Right atrium auricular region (tissue), 2 donors: ENCODE measurements around the gene S1PR5. TPM values are rescaled to one million over a fixed set of nuclear protein-coding genes. Genes with fewer than 3 reads are reported as not detected.

Experiments
- DNase-seq: peaks from one replicate; pipeline ENCODE4 v3.0.0-alpha.2; 2019; ENCODE audit warnings: low spot score
- H3K27ac ChIP-seq, 2 donors: fragments of 200-600 bp; sonication (generic); 1 replicate in 1 of 2; 2 replicates in 1 of 2; pipeline ENCODE4 v1.5.1; 2016 to 2019
- H3K27me3 ChIP-seq, 2 donors: fragments of 200-600 bp; sonication (generic); one replicate each; pipeline versions ENCODE4 v1.5.1 to v1.6.0; 2017 to 2019
- H3K36me3 ChIP-seq: fragments of 200-600 bp; sonication (generic); one replicate; pipeline ENCODE4 v1.5.1; 2016
- H3K4me1 ChIP-seq, 2 donors: fragments of 200-600 bp; sonication (generic); one replicate each; pipeline versions ENCODE4 v1.5.1 to v1.6.0; 2017 to 2019
- H3K4me3 ChIP-seq, 2 donors: fragments of 200-600 bp; sonication (generic); 1 replicate in 1 of 2; 2 replicates in 1 of 2; pipeline ENCODE4 v1.5.1; 2017 to 2019; ENCODE audit warnings: mild to moderate bottlenecking in 1 of 2, moderate library complexity in 1 of 2
- H3K9me3 ChIP-seq, 2 donors: fragments of 200-600 bp; sonication (generic); one replicate each; pipeline ENCODE4 v1.5.1; 2019
- CTCF ChIP-seq, 2 donors: fragments of 200-600 bp; sonication (generic); IDR thresholded peaks; one replicate each; pipeline ENCODE4 v1.5.1; 2019; ENCODE audit warnings: antibody characterized with exemption in 2 of 2
- total RNA-seq, 2 donors: library from RNA; depleted of rRNA; stranded (reverse); fragments of >200 nt; gene quantifications; one replicate each; pipeline ENCODE4 v1.1.0, GENCODE V29; 2016

S1PR5 gene
- total RNA-seq, 2 donors from 2014 or later, result 0.12 to 0.59 TPM

DNA sequence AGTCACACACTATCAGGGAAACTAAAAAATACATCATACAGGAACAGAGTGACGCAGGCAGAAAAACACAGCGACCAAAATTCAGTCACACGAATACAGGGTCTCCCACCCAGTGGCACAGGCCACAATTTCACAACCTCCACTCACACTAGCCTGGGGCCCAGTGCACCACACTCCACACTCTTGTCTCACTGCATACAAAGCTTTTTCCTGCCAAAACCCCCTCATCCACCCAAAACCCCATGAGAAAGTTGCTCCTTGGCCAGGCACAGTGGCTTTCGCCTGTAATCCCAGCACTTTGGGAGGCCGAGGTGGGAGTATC lies 1.2 kb downstream of the S1PR5 start:
- peaks cover 0 to 31% of the 10 kb centered on the region in 2 donors for H3K4me1 ChIP-seq
- no peak overlapping the region for H3K27ac ChIP-seq
- DNase-seq, result no peak
- no peak for TF ChIP-seq CTCF (IDR thresholded peaks at IDR 0.05)
- no peaks in the 10 kb centered on the region for H3K9me3 ChIP-seq
- peaks cover 5 to 22% of the 10 kb centered on the region in 2 donors for H3K27me3 ChIP-seq
- no peaks in the 10 kb centered on the region for H3K36me3 ChIP-seq
- H3K4me3 ChIP-seq, result no peak overlapping the region

DNA sequence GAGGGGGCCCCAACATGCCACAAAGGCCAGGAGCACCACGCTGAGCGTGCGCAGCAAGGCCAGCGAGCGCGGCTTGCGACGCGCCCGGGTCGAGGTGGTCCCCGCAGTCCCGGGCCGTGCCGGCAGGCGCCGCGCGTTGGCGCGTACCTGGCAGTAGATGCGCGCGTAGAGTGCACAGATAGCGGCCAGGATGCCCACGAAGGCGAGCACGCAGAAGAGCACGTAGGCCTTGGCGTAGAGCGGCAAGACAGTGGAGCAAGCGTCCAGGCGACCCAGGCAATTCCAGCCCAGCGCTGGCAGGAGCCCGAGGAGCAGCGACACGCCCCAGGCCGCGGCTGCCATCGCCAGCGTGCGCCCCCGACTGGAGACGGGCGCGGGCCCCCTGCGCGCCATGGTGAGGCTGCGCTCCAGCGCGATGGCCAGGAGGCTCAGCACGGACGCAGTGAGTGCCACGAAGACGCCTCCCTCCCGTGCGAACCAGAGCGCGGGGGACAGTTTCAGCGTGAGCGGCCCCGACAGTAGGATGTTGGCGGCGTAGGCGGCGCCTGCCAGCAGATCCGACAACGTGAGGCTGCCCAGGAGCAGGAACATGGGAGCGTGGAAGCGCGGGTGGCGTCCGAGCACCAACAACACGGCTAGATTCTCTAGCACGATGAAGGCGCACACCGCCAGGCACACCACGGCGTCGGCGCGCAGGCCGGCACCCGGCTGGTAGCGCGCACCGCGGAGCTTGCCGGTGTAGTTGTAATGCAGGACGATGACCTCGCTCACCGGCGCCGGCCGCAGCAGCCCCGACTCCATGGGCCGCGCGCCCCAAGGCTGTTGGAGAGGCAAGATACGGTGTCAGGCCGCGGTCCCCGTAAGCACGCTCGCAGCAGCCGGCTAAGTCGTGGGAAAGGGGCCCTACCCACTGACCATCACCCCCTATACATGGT lies 2.8 kb downstream of the S1PR5 start:
- peaks cover 0 to 31% of the 10 kb centered on the region in 2 donors for H3K4me1 ChIP-seq
- no peak for TF ChIP-seq CTCF (IDR thresholded peaks at IDR 0.05)
- no peak overlapping the region for H3K27ac ChIP-seq
- no peaks in the 10 kb centered on the region for H3K36me3 ChIP-seq
- H3K9me3 ChIP-seq, result no peaks in the 10 kb centered on the region
- peaks cover 5 to 22% of the 10 kb centered on the region in 2 donors for H3K27me3 ChIP-seq
- DNase-seq, result no peak
- no peak overlapping the region for H3K4me3 ChIP-seq

- Histone ChIP-seq H3K4me1 (peaks cover 0 to 22% of the 10 kb centered on the region in 2 donors), H3K36me3 (no peaks in the 10 kb centered on the region), H3K27ac (no peak overlapping the region), H3K4me3 (no peak overlapping the region), H3K9me3 (no peaks in the 10 kb centered on the region), H3K27me3 (peaks cover 0 to 22% of the 10 kb centered on the region in 2 donors)
- DNase-seq, result no peak
- no peak for TF ChIP-seq CTCF (IDR thresholded peaks at IDR 0.05)
These were observed 4.0 kb downstream of the S1PR5 start for GRCh38 chr19:10513223-10513622.

- TF ChIP-seq CTCF (IDR thresholded peaks at IDR 0.05), result peak; percentile 55 to 71
- no peak overlapping the region for H3K27ac ChIP-seq
- peaks cover 0 to 8% of the 10 kb centered on the region in 2 donors for H3K4me1 ChIP-seq
- peaks cover 0 to 13% of the 10 kb centered on the region in 2 donors for H3K27me3 ChIP-seq
- no peaks in the 10 kb centered on the region for H3K36me3 ChIP-seq
- H3K9me3 ChIP-seq, result no peaks in the 10 kb centered on the region
- H3K4me3 ChIP-seq, result no peak overlapping the region
- no peak for DNase-seq
These were observed 6.9 kb downstream of the S1PR5 start for GRCh38 chr19:10510301-10510802.

GRCh38 chr19:10508707-10509106 lies 8.5 kb downstream of the S1PR5 start:
- peaks cover 0 to under 1% of the 10 kb centered on the region in 2 donors for H3K27me3 ChIP-seq
- no peak for DNase-seq
- H3K36me3 ChIP-seq, result no peaks in the 10 kb centered on the region
- H3K4me1 ChIP-seq, result no peaks in the 10 kb centered on the region
- H3K4me3 ChIP-seq, result no peak overlapping the region
- no peak for TF ChIP-seq CTCF (IDR thresholded peaks at IDR 0.05)
- no peaks in the 10 kb centered on the region for H3K9me3 ChIP-seq
- H3K27ac ChIP-seq, result no peak overlapping the region
